ENCODE measurements around the gene ACLY. TPM values are rescaled to one million over a fixed set of nuclear protein-coding genes. Genes with fewer than 3 reads are reported as not detected.
A peak's percentile ranks its signal among the peaks of the same experiment; 100 is the strongest.

Gene ACLY
- total RNA-seq, 1 donor = 159 TPM

DNA sequence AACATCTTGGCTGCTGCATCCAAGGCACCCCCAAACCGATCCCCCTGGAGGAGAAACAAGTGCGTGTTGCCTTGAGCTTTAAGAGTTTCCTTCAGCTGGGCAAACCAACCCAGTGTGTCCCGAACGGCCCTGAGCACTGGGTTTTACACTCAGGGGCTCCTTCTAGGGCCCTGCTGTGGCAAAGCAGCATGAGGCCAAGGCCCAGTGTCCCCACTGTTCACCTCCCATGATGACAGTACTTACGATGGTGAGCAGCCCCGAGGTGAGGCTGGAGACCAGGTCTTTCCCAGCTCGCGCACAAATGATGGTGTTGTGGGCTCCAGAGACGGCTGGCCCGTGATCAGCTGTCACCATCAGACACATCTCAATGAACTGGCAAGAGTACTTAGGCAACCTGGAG, 47.0 kb downstream of the ACLY start:
- no peak for DNase-seq (ENCODE audit: low read depth)
- TF ChIP-seq, protein P1, sequence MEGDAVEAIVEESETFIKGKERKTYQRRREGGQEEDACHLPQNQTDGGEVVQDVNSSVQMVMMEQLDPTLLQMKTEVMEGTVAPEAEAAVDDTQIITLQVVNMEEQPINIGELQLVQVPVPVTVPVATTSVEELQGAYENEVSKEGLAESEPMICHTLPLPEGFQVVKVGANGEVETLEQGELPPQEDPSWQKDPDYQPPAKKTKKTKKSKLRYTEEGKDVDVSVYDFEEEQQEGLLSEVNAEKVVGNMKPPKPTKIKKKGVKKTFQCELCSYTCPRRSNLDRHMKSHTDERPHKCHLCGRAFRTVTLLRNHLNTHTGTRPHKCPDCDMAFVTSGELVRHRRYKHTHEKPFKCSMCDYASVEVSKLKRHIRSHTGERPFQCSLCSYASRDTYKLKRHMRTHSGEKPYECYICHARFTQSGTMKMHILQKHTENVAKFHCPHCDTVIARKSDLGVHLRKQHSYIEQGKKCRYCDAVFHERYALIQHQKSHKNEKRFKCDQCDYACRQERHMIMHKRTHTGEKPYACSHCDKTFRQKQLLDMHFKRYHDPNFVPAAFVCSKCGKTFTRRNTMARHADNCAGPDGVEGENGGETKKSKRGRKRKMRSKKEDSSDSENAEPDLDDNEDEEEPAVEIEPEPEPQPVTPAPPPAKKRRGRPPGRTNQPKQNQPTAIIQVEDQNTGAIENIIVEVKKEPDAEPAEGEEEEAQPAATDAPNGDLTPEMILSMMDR (IDR thresholded peaks at IDR 0.05; ENCODE audit: insufficient read depth, low read length) = no peak
- no peak overlapping the region for H3K4me3 ChIP-seq (ENCODE audit: low read depth, low read length)

DNA sequence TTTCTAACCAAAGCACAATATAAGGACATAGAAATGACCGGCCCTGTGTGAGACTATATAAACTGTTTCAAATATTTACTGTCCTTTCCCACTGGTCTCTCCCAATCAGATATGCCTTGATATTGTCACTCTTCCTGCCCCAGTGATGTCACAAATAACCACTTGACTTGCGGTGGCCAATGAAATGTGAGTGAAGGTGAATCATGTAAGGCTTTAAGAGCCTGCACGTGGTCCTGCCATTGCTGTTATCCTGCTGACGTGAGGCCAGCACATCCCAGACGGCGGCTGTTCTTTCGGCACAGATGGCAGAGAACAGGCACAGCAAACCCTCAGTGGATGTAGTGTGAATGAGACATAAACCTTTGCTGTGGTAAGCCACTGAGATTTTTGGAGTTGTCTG, 48.1 kb downstream of the ACLY start:
- TF ChIP-seq, protein P1 (IDR thresholded peaks at IDR 0.05; ENCODE audit: insufficient read depth, low read length) = no peak
- no peak for DNase-seq (ENCODE audit: low read depth)
- H3K4me3 ChIP-seq (ENCODE audit: low read depth, low read length) = no peak overlapping the region

DNA sequence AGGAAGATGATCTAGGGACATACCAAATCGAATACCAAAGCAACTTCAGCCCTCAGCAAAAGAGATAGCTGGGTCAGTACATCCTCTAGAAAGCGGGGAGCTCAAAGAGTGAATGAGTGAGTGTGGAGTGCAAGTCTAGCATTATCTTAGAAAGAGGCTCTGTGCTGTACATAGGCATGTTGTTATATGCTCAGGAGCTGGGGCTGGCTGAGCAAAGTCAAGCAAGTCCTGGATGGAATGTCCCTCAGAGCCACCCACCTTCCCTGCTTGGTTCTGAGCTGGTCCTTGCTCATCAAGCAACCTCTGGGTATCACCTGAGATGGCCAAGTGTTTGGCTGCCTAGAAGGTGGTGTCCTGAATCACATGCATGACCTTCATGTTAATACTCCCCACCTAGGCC, 48.7 kb downstream of the ACLY start:
- H3K4me3 ChIP-seq (ENCODE audit: low read depth, low read length) = no peak overlapping the region
- DNase-seq (ENCODE audit: low read depth) = no peak
- TF ChIP-seq, protein P1 (IDR thresholded peaks at IDR 0.05; ENCODE audit: insufficient read depth, low read length) = no peak

DNA sequence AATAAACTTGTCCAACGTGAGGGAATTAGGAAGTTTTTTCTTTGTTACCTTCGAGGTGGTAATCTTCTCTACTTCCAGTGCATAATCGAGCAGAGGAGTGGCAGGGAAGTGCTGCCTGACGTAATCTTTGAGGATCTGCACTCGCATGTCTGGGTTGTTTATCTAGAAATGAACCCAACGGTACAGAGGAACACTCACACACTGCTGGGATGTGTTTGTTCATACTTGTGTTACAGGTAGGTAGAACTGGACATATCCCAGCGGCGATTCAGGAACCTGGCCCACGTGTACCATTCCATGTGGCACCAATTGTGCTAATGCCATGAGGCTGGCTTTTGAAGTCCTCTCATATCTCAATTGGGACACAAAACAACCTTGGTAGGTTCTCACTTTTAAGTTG, 49.3 kb downstream of the ACLY start:
- no peak overlapping the region for H3K4me3 ChIP-seq (ENCODE audit: low read depth, low read length)
- TF ChIP-seq, protein P1 (IDR thresholded peaks at IDR 0.05; ENCODE audit: insufficient read depth, low read length) = no peak
- no peak for DNase-seq (ENCODE audit: low read depth)

DNA sequence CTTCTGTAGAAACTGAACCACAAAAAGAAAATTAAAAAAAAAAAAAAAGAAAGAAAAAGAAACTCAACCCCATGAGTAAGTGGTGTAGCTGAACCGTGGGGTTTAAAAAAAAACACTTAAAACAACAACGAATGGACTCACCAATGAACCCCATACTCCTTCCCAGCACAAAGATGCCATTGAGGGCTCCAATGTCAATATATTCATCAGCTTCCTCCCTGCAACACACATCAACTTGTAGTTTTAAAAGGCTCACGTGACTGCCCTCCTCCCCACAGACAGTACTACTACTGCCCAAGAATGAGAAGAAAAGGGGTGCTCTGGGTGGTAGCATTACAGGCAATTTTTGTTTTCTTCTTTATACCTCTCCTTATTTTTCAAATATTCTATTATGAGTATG, 50.2 kb downstream of the ACLY start:
- TF ChIP-seq, protein P1 (IDR thresholded peaks at IDR 0.05; ENCODE audit: insufficient read depth, low read length) = no peak

DNA sequence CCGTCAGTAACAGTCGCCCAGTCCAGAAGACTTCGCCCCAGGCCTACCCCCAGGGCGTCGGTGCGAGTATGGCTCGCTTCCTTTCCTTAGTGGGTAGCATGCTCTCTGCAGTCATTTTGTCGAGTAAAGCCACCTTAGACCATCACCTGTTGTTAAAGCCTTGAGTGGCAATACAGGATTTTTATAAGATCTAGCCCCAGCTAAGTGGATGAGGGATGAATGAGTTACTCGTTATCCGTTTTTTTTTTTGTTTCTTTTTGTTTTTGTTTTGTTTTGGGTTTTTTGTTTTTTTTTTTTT, 53.2 kb downstream of the ACLY start:
- H3K4me3 ChIP-seq (ENCODE audit: low read depth, low read length) = peak overlapping the region; percentile 56
- TF ChIP-seq, protein P1 (IDR thresholded peaks at IDR 0.05; ENCODE audit: insufficient read depth, low read length) = no peak

More for the DNA sequence above, 50.2 kb downstream of the ACLY start:
- DNase-seq (ENCODE audit: low read depth) = no peak
- H3K4me3 ChIP-seq (ENCODE audit: low read depth, low read length) = no peak overlapping the region

DNA sequence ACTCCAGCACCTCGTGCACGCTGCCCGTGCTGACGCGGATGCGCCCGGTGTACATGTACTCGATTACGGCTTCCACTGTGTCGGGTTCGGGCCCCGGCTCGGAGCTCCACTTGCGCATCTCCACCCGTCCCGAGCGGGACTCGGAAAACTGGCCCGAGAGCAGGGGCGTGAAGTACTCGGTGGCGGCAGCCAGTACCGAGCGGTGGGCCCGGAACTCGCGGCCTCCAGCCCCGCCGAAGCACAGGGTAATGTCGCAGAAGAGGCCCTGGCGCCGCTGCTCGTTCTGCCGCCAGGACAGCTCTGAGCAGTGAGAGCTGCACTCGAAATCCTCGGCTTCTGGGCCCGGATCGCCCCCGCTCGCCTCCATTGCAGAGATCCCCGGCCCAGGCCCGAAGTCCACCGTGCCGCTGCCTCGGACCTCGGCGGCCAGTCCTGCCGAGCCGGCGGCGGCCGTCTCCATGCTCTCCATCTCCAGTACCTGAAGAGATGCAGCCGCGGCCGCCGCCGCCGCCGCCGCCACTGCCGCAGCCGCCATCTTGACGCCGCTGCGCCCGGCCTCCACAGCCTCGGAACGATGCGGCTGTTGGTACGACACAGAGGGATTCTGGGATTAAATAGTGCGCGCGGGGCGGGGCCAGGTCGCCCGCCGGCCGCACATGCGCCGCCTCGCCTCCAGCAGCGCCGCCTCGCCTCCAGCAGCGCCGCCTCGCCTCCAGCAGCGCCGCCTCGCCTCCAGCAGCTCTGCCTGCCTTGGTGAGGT, 53.7 kb downstream of the ACLY start, which contains the start of gene KLHL11:
Gene KLHL11 (minus strand): TSS at position 588 of the 760 bp plus-strand sequence. CDS start 53 bp downstream, at position 535.
- peak; percentile 83 for DNase-seq (ENCODE audit: low read depth)
- H3K4me3 ChIP-seq (ENCODE audit: low read depth, low read length) = peak within 1 kb of the TSS; percentile 91
- TF ChIP-seq, protein P1 (IDR thresholded peaks at IDR 0.05; ENCODE audit: insufficient read depth, low read length) = peak; percentile 7

More for the DNA sequence above, 53.2 kb downstream of the ACLY start:
- no peak for DNase-seq (ENCODE audit: low read depth)
